ENCODE data around the gene R3HDM1.
A peak's percentile ranks its signal among the peaks of the same experiment; 100 is the strongest.
"Not testable (repeated sequence)": the region's sequence is repeated elsewhere in the genome, so short reads cannot be mapped to it uniquely, and the experiment has no call there.

R3HDM1 gene

GRCh38 chr2:135647836-135648579 is 116.7 kb downstream of the R3HDM1 start:
- no peak for DNase-seq

GRCh38 chr2:135650721-135651120 is 119.4 kb downstream of the R3HDM1 start:
- no peak for DNase-seq

- no peak for DNase-seq
These were observed 120.4 kb downstream of the R3HDM1 start for GRCh38 chr2:135651717-135652116.

- not testable (repeated sequence) for DNase-seq
These were observed 123.0 kb downstream of the R3HDM1 start for GRCh38 chr2:135654239-135654638.

GRCh38 chr2:135657806-135658582 is 126.7 kb downstream of the R3HDM1 start:
- no peak for DNase-seq

- DNase-seq, result no peak
These were observed 130.8 kb downstream of the R3HDM1 start for GRCh38 chr2:135662088-135662487.

GRCh38 chr2:135663148-135663700 is 131.9 kb downstream of the R3HDM1 start:
- no peak for DNase-seq

- no peak for DNase-seq
These were observed 133.4 kb downstream of the R3HDM1 start for GRCh38 chr2:135664623-135665068.

GRCh38 chr2:135667045-135667444 is 135.8 kb downstream of the R3HDM1 start:
- DNase-seq, result no peak

- no peak for DNase-seq
These were observed 143.2 kb downstream of the R3HDM1 start for GRCh38 chr2:135674453-135674852.

GRCh38 chr2:135676031-135676430 is 144.7 kb downstream of the R3HDM1 start:
- no peak for DNase-seq

GRCh38 chr2:135679125-135679524 is 147.8 kb downstream of the R3HDM1 start:
- no peak for DNase-seq

GRCh38 chr2:135685361-135685760 is 154.1 kb downstream of the R3HDM1 start:
- no peak for DNase-seq

GRCh38 chr2:135688978-135689377 is 157.7 kb downstream of the R3HDM1 start:
- no peak for DNase-seq

- DNase-seq, result no peak
These were observed 158.4 kb downstream of the R3HDM1 start for GRCh38 chr2:135689679-135690078.

- DNase-seq, result no peak
These were observed 163.4 kb downstream of the R3HDM1 start for GRCh38 chr2:135694711-135695110.

GRCh38 chr2:135698838-135699237 is 167.6 kb downstream of the R3HDM1 start:
- DNase-seq, result no peak

- no peak for DNase-seq
These were observed 170.2 kb downstream of the R3HDM1 start for GRCh38 chr2:135701442-135701841.

- no peak for DNase-seq
These were observed 172.0 kb downstream of the R3HDM1 start for GRCh38 chr2:135703300-135703699.

- not testable (repeated sequence) for DNase-seq
These were observed 172.8 kb downstream of the R3HDM1 start for GRCh38 chr2:135704075-135704474.

- no peak for DNase-seq
These were observed 176.9 kb downstream of the R3HDM1 start for GRCh38 chr2:135708159-135708558.

GRCh38 chr2:135709992-135710391 is 178.7 kb downstream of the R3HDM1 start:
- DNase-seq, result peak; percentile 23

GRCh38 chr2:135715086-135715485 is 183.8 kb downstream of the R3HDM1 start:
- not testable (repeated sequence) for DNase-seq
